ENCODE data around the gene MYT1. TPM values are rescaled to one million over a fixed set of nuclear protein-coding genes. Genes with fewer than 3 reads are reported as not detected.
A peak's percentile ranks its signal among the peaks of the same experiment; 100 is the strongest.
"Not testable (repeated sequence)": the region's sequence is repeated elsewhere in the genome, so short reads cannot be mapped to it uniquely, and the experiment has no call there.

Gene MYT1
- total RNA-seq, 1 donor from 2014 or later: not detected

GRCh38 chr20:64228086-64228653 lies 63.9 kb downstream of the MYT1 start:
- H3K9me3 ChIP-seq (ENCODE audit: control insufficient read depth in 3 of 3, low read length in 3 of 3): no peaks in the 10 kb centered on the region
- no peak overlapping the region for H3K9ac ChIP-seq (ENCODE audit: low read depth in 1 of 3, low read length in 3 of 3)
- no peaks in the 10 kb centered on the region for H3K36me3 ChIP-seq (ENCODE audit: control insufficient read depth in 3 of 3, insufficient read depth in 3 of 3, low read length in 3 of 3)
- no peaks in the 10 kb centered on the region for H3K27me3 ChIP-seq (ENCODE audit: control insufficient read depth in 3 of 3, insufficient read depth in 3 of 3, low read length in 3 of 3)
- peaks cover 13 to 26% (median 19%) of the 10 kb centered on the region in 3 donors for H3K4me1 ChIP-seq (ENCODE audit: control insufficient read depth in 3 of 3, insufficient read depth in 3 of 3, low read length in 3 of 3)
- H3K27ac ChIP-seq (ENCODE audit: low read depth, low read length): no peak overlapping the region
- H3K4me3 ChIP-seq (ENCODE audit: low read length in 3 of 3): no peak overlapping the region

- H3K27ac ChIP-seq (ENCODE audit: low read depth, low read length): no peak overlapping the region
- H3K9me3 ChIP-seq (ENCODE audit: control insufficient read depth in 3 of 3, low read length in 3 of 3): no peaks in the 10 kb centered on the region
- no peak overlapping the region for H3K9ac ChIP-seq (ENCODE audit: low read depth in 1 of 3, low read length in 3 of 3)
- H3K4me1 ChIP-seq (ENCODE audit: control insufficient read depth in 3 of 3, insufficient read depth in 3 of 3, low read length in 3 of 3): peaks cover 11 to 23% (median 18%) of the 10 kb centered on the region in 3 donors
- no peak overlapping the region for H3K4me3 ChIP-seq (ENCODE audit: low read length in 3 of 3)
- no peaks in the 10 kb centered on the region for H3K36me3 ChIP-seq (ENCODE audit: control insufficient read depth in 3 of 3, insufficient read depth in 3 of 3, low read length in 3 of 3)
- H3K27me3 ChIP-seq (ENCODE audit: control insufficient read depth in 3 of 3, insufficient read depth in 3 of 3, low read length in 3 of 3): no peaks in the 10 kb centered on the region
These were observed 64.7 kb downstream of the MYT1 start for GRCh38 chr20:64228751-64229506.

- Histone ChIP-seq H3K9me3 (ENCODE audit: control insufficient read depth in 3 of 3, low read length in 3 of 3) (no peaks in the 10 kb centered on the region), H3K4me3 (ENCODE audit: low read length in 3 of 3) (no peak overlapping the region), H3K27ac (ENCODE audit: low read depth, low read length) (no peak overlapping the region), H3K9ac (ENCODE audit: low read depth in 1 of 3, low read length in 3 of 3) (no peak overlapping the region), H3K4me1 (ENCODE audit: control insufficient read depth in 3 of 3, insufficient read depth in 3 of 3, low read length in 3 of 3) (peaks cover 12 to 22% (median 20%) of the 10 kb centered on the region in 3 donors), H3K36me3 (ENCODE audit: control insufficient read depth in 3 of 3, insufficient read depth in 3 of 3, low read length in 3 of 3) (no peaks in the 10 kb centered on the region), H3K27me3 (ENCODE audit: control insufficient read depth in 3 of 3, insufficient read depth in 3 of 3, low read length in 3 of 3) (no peaks in the 10 kb centered on the region)
These were observed 65.3 kb downstream of the MYT1 start for GRCh38 chr20:64229507-64230061.

- Histone ChIP-seq H3K27ac (ENCODE audit: low read depth, low read length) (no peak overlapping the region), H3K4me1 (ENCODE audit: control insufficient read depth in 3 of 3, insufficient read depth in 3 of 3, low read length in 3 of 3) (peaks cover 12 to 20% (median 18%) of the 10 kb centered on the region in 3 donors), H3K4me3 (ENCODE audit: low read length in 3 of 3) (no peak overlapping the region), H3K9me3 (ENCODE audit: control insufficient read depth in 3 of 3, low read length in 3 of 3) (no peaks in the 10 kb centered on the region), H3K36me3 (ENCODE audit: control insufficient read depth in 3 of 3, insufficient read depth in 3 of 3, low read length in 3 of 3) (no peaks in the 10 kb centered on the region), H3K27me3 (ENCODE audit: control insufficient read depth in 3 of 3, insufficient read depth in 3 of 3, low read length in 3 of 3) (no peaks in the 10 kb centered on the region), H3K9ac (ENCODE audit: low read depth in 1 of 3, low read length in 3 of 3) (peak overlapping the region in 1 of 3 donors; percentile 25)
These were observed 66.4 kb downstream of the MYT1 start for GRCh38 chr20:64230461-64231145.

GRCh38 chr20:64231621-64232550 lies 67.6 kb downstream of the MYT1 start:
- Histone ChIP-seq H3K4me3 (ENCODE audit: low read length in 3 of 3) (no peak overlapping the region), H3K27ac (ENCODE audit: low read depth, low read length) (no peak overlapping the region), H3K27me3 (ENCODE audit: control insufficient read depth in 3 of 3, insufficient read depth in 3 of 3, low read length in 3 of 3) (no peaks in the 10 kb centered on the region), H3K4me1 (ENCODE audit: control insufficient read depth in 3 of 3, insufficient read depth in 3 of 3, low read length in 3 of 3) (peaks cover 12 to 25% (median 18%) of the 10 kb centered on the region in 3 donors), H3K36me3 (ENCODE audit: control insufficient read depth in 3 of 3, insufficient read depth in 3 of 3, low read length in 3 of 3) (no peaks in the 10 kb centered on the region), H3K9ac (ENCODE audit: low read depth in 1 of 3, low read length in 3 of 3) (peak overlapping the region in 1 of 3 donors; percentile 40), H3K9me3 (ENCODE audit: control insufficient read depth in 3 of 3, low read length in 3 of 3) (no peaks in the 10 kb centered on the region)

- H3K36me3 ChIP-seq (ENCODE audit: control insufficient read depth in 3 of 3, insufficient read depth in 3 of 3, low read length in 3 of 3): no peaks in the 10 kb centered on the region
- no peak overlapping the region for H3K27ac ChIP-seq (ENCODE audit: low read depth, low read length)
- no peak overlapping the region for H3K4me3 ChIP-seq (ENCODE audit: low read length in 3 of 3)
- H3K4me1 ChIP-seq (ENCODE audit: control insufficient read depth in 3 of 3, insufficient read depth in 3 of 3, low read length in 3 of 3): peaks cover 16 to 28% (median 18%) of the 10 kb centered on the region in 3 donors
- H3K9ac ChIP-seq (ENCODE audit: low read depth in 1 of 3, low read length in 3 of 3): peak overlapping the region in 1 of 3 donors; percentile 40
- H3K9me3 ChIP-seq (ENCODE audit: control insufficient read depth in 3 of 3, low read length in 3 of 3): no peaks in the 10 kb centered on the region
- H3K27me3 ChIP-seq (ENCODE audit: control insufficient read depth in 3 of 3, insufficient read depth in 3 of 3, low read length in 3 of 3): no peaks in the 10 kb centered on the region
These were observed 68.5 kb downstream of the MYT1 start for GRCh38 chr20:64232794-64233193.

- H3K4me3 ChIP-seq (ENCODE audit: low read length in 3 of 3): no peak overlapping the region
- H3K27me3 ChIP-seq (ENCODE audit: control insufficient read depth in 3 of 3, insufficient read depth in 3 of 3, low read length in 3 of 3): no peaks in the 10 kb centered on the region
- H3K9me3 ChIP-seq (ENCODE audit: control insufficient read depth in 3 of 3, low read length in 3 of 3): no peaks in the 10 kb centered on the region
- no peak overlapping the region for H3K27ac ChIP-seq (ENCODE audit: low read depth, low read length)
- peaks cover 22 to 37% (median 27%) of the 10 kb centered on the region in 3 donors for H3K4me1 ChIP-seq (ENCODE audit: control insufficient read depth in 3 of 3, insufficient read depth in 3 of 3, low read length in 3 of 3)
- peak overlapping the region; percentile 10 to 68 (median 45) for H3K9ac ChIP-seq (ENCODE audit: low read depth in 1 of 3, low read length in 3 of 3)
- H3K36me3 ChIP-seq (ENCODE audit: control insufficient read depth in 3 of 3, insufficient read depth in 3 of 3, low read length in 3 of 3): no peaks in the 10 kb centered on the region
These were observed 69.5 kb downstream of the MYT1 start for GRCh38 chr20:64233725-64234124.

GRCh38 chr20:64234291-64234791 lies 70.1 kb downstream of the MYT1 start:
- H3K9me3 ChIP-seq (ENCODE audit: control insufficient read depth in 3 of 3, low read length in 3 of 3): no peaks in the 10 kb centered on the region
- no peak overlapping the region for H3K4me3 ChIP-seq (ENCODE audit: low read length in 3 of 3)
- H3K9ac ChIP-seq (ENCODE audit: low read depth in 1 of 3, low read length in 3 of 3): peak overlapping the region in 1 of 3 donors; percentile 10
- H3K27ac ChIP-seq (ENCODE audit: low read depth, low read length): no peak overlapping the region
- H3K4me1 ChIP-seq (ENCODE audit: control insufficient read depth in 3 of 3, insufficient read depth in 3 of 3, low read length in 3 of 3): peaks cover 22 to 41% (median 29%) of the 10 kb centered on the region in 3 donors
- no peaks in the 10 kb centered on the region for H3K27me3 ChIP-seq (ENCODE audit: control insufficient read depth in 3 of 3, insufficient read depth in 3 of 3, low read length in 3 of 3)
- no peaks in the 10 kb centered on the region for H3K36me3 ChIP-seq (ENCODE audit: control insufficient read depth in 3 of 3, insufficient read depth in 3 of 3, low read length in 3 of 3)

- not testable (repeated sequence) for H3K27me3 ChIP-seq (ENCODE audit: control insufficient read depth in 3 of 3, insufficient read depth in 3 of 3, low read length in 3 of 3); H3K36me3 ChIP-seq (ENCODE audit: control insufficient read depth in 3 of 3, insufficient read depth in 3 of 3, low read length in 3 of 3); H3K9me3 ChIP-seq (ENCODE audit: control insufficient read depth in 3 of 3, low read length in 3 of 3); H3K27ac ChIP-seq (ENCODE audit: low read depth, low read length); H3K4me3 ChIP-seq (ENCODE audit: low read length in 3 of 3); H3K9ac ChIP-seq (ENCODE audit: low read depth in 1 of 3, low read length in 3 of 3)
- H3K4me1 ChIP-seq (ENCODE audit: control insufficient read depth in 3 of 3, insufficient read depth in 3 of 3, low read length in 3 of 3): peaks cover 22 to 41% (median 29%) of the 10 kb centered on the region in 3 donors
These were observed 70.8 kb downstream of the MYT1 start for GRCh38 chr20:64234921-64235565.
